GM18498 (cell line): Measurements from ENCODE around the gene COPZ2.

Experiments
- ATAC-seq: cut with Tn5 transposase; IDR thresholded peaks from one replicate; pipeline ENCODE4 v1.9.1; 2021; ENCODE audit warnings: mild to moderate bottlenecking, moderate library complexity; ENCODE audit not compliant: unreplicated experiment

COPZ2 gene

GRCh38 chr17:48031966-48032365, 5.6 kb downstream of the COPZ2 start:
- ATAC-seq, result no peak

GRCh38 chr17:48030531-48030930, 7.1 kb downstream of the COPZ2 start:
- no peak for ATAC-seq

- no peak for ATAC-seq
Observed at GRCh38 chr17:48028736-48029135, 8.9 kb downstream of the COPZ2 start.

- ATAC-seq, result no peak
Observed at GRCh38 chr17:48027322-48027981, 10.1 kb downstream of the COPZ2 start.

- ATAC-seq, result peak; percentile 27
Observed at GRCh38 chr17:48026502-48027321, 10.9 kb downstream of the COPZ2 start.

- no peak for ATAC-seq
Observed at GRCh38 chr17:48025904-48026501, 11.6 kb downstream of the COPZ2 start.

- ATAC-seq, result peak; percentile 87
Observed at GRCh38 chr17:48025040-48025903, 12.3 kb downstream of the COPZ2 start.

GRCh38 chr17:48024149-48025039, 13.2 kb downstream of the COPZ2 start:
- peak; percentile 10 for ATAC-seq

GRCh38 chr17:48023400-48024148, 14.0 kb downstream of the COPZ2 start:
- no peak for ATAC-seq

GRCh38 chr17:48022901-48023300, 14.7 kb downstream of the COPZ2 start:
- ATAC-seq, result no peak

- no peak for ATAC-seq
Observed at GRCh38 chr17:48021934-48022333, 15.7 kb downstream of the COPZ2 start.

- peak; percentile 18 for ATAC-seq
Observed at GRCh38 chr17:48017817-48018158, 19.8 kb downstream of the COPZ2 start.

GRCh38 chr17:48016112-48016511, 21.5 kb downstream of the COPZ2 start:
- ATAC-seq, result no peak

GRCh38 chr17:48014595-48015111, 22.9 kb downstream of the COPZ2 start:
- ATAC-seq, result no peak

- ATAC-seq, result no peak
Observed at GRCh38 chr17:48013876-48014594, 23.6 kb downstream of the COPZ2 start.

- ATAC-seq, result no peak
Observed at GRCh38 chr17:48012654-48013053, 24.9 kb downstream of the COPZ2 start.

GRCh38 chr17:48012151-48012520, 25.5 kb downstream of the COPZ2 start:
- no peak for ATAC-seq

GRCh38 chr17:48011405-48012150, 26.0 kb downstream of the COPZ2 start:
- no peak for ATAC-seq
